WI38 (cell line): Measurements from ENCODE around the gene SYT7.

ENCODE experiments used
- H3K4me3 ChIP-seq: 2 replicates; pipeline ENCODE4 v1.5.1; 2011; ENCODE audit warnings: low read depth, mild to moderate bottlenecking, control low read depth, low read length
- TF ChIP-seq, protein P1 (sequence below): IDR thresholded peaks from 2 replicates; pipeline ENCODE4 v1.5.1; 2012; ENCODE audit warnings: low read depth, mild to moderate bottlenecking, control low read depth, low read length

The SYT7 gene

GRCh38 chr11:61477727-61478148, 103.1 kb downstream of the SYT7 start:
- no peak overlapping the region for H3K4me3 ChIP-seq
- TF ChIP-seq, protein P1, sequence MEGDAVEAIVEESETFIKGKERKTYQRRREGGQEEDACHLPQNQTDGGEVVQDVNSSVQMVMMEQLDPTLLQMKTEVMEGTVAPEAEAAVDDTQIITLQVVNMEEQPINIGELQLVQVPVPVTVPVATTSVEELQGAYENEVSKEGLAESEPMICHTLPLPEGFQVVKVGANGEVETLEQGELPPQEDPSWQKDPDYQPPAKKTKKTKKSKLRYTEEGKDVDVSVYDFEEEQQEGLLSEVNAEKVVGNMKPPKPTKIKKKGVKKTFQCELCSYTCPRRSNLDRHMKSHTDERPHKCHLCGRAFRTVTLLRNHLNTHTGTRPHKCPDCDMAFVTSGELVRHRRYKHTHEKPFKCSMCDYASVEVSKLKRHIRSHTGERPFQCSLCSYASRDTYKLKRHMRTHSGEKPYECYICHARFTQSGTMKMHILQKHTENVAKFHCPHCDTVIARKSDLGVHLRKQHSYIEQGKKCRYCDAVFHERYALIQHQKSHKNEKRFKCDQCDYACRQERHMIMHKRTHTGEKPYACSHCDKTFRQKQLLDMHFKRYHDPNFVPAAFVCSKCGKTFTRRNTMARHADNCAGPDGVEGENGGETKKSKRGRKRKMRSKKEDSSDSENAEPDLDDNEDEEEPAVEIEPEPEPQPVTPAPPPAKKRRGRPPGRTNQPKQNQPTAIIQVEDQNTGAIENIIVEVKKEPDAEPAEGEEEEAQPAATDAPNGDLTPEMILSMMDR = peak; percentile 95

GRCh38 chr11:61477126-61477525, 103.8 kb downstream of the SYT7 start:
- TF ChIP-seq, protein P1 = no peak
- no peak overlapping the region for H3K4me3 ChIP-seq

GRCh38 chr11:61476371-61476770, 104.5 kb downstream of the SYT7 start:
- TF ChIP-seq, protein P1 = no peak
- H3K4me3 ChIP-seq = no peak overlapping the region

GRCh38 chr11:61475433-61475832, 105.4 kb downstream of the SYT7 start:
- TF ChIP-seq, protein P1 = no peak
- no peak overlapping the region for H3K4me3 ChIP-seq

- no peak overlapping the region for H3K4me3 ChIP-seq
- TF ChIP-seq, protein P1 = no peak
Measured at GRCh38 chr11:61474013-61474643, 106.7 kb downstream of the SYT7 start.

GRCh38 chr11:61473370-61474012, 107.4 kb downstream of the SYT7 start:
- H3K4me3 ChIP-seq = no peak overlapping the region
- TF ChIP-seq, protein P1 = no peak

- H3K4me3 ChIP-seq = no peak overlapping the region
- TF ChIP-seq, protein P1 = no peak
Measured at GRCh38 chr11:61472868-61473267, 108.0 kb downstream of the SYT7 start.
